Activated T-cell treated with anti-CD3 and anti-CD28 coated beads for 48 hours (primary cell): Measurements from ENCODE around the gene SIRT7.
"Not testable (repeated sequence)": the region's sequence is repeated elsewhere in the genome, so short reads cannot be mapped to it uniquely, and the experiment has no call there.

Experiments
- DNase-seq: peaks from one replicate; pipeline ENCODE4 v3.0.0-alpha.2; 2020; ENCODE audit warnings: low read depth

Gene SIRT7

GRCh38 chr17:81954131-81955057 lies 36.4 kb upstream of the SIRT7 start:
- DNase-seq: no peak

GRCh38 chr17:81953443-81953842 lies 35.5 kb upstream of the SIRT7 start:
- DNase-seq: not testable (repeated sequence)

GRCh38 chr17:81952792-81953228 lies 34.8 kb upstream of the SIRT7 start:
- no peak for DNase-seq

GRCh38 chr17:81951785-81952684 lies 34.1 kb upstream of the SIRT7 start:
- no peak for DNase-seq

GRCh38 chr17:81950501-81950900 lies 32.5 kb upstream of the SIRT7 start:
- no peak for DNase-seq

GRCh38 chr17:81948635-81949378 lies 30.8 kb upstream of the SIRT7 start:
- no peak for DNase-seq

- DNase-seq: no peak
Measured at GRCh38 chr17:81947189-81947588, 29.2 kb upstream of the SIRT7 start, which contains the start of gene MYADML2. Gene MYADML2 (minus strand): TSS chr17:81947233. CDS start chr17:81941741, 5,492 bp downstream.

GRCh38 chr17:81944858-81945257 lies 26.9 kb upstream of the SIRT7 start:
- no peak for DNase-seq

GRCh38 chr17:81942167-81942553 lies 24.2 kb upstream of the SIRT7 start:
- DNase-seq: no peak

GRCh38 chr17:81941484-81942166 lies 23.6 kb upstream of the SIRT7 start:
- no peak for DNase-seq

GRCh38 chr17:81940538-81941483 lies 22.8 kb upstream of the SIRT7 start:
- DNase-seq: no peak

- no peak for DNase-seq
Measured at GRCh38 chr17:81939881-81940385, 22.0 kb upstream of the SIRT7 start.

GRCh38 chr17:81939218-81939617 lies 21.2 kb upstream of the SIRT7 start:
- no peak for DNase-seq

- DNase-seq: no peak
Measured at GRCh38 chr17:81935709-81936084, 17.7 kb upstream of the SIRT7 start.

- no peak for DNase-seq
Measured at GRCh38 chr17:81934850-81935708, 17.1 kb upstream of the SIRT7 start.

GRCh38 chr17:81934098-81934757 lies 16.3 kb upstream of the SIRT7 start:
- DNase-seq: no peak

GRCh38 chr17:81933178-81933699 lies 15.3 kb upstream of the SIRT7 start:
- DNase-seq: no peak

- DNase-seq: no peak
Measured at GRCh38 chr17:81932333-81932983, 14.5 kb upstream of the SIRT7 start.
